Measurements from ENCODE around the gene MFSD11. TPM values are rescaled to one million over a fixed set of nuclear protein-coding genes. Genes with fewer than 3 reads are reported as not detected.
"Not testable (repeated sequence)": the region's sequence is repeated elsewhere in the genome, so short reads cannot be mapped to it uniquely, and the experiment has no call there.

The MFSD11 gene
- total RNA-seq, 1 donor from 2014 or later, result 22.6 TPM

DNA sequence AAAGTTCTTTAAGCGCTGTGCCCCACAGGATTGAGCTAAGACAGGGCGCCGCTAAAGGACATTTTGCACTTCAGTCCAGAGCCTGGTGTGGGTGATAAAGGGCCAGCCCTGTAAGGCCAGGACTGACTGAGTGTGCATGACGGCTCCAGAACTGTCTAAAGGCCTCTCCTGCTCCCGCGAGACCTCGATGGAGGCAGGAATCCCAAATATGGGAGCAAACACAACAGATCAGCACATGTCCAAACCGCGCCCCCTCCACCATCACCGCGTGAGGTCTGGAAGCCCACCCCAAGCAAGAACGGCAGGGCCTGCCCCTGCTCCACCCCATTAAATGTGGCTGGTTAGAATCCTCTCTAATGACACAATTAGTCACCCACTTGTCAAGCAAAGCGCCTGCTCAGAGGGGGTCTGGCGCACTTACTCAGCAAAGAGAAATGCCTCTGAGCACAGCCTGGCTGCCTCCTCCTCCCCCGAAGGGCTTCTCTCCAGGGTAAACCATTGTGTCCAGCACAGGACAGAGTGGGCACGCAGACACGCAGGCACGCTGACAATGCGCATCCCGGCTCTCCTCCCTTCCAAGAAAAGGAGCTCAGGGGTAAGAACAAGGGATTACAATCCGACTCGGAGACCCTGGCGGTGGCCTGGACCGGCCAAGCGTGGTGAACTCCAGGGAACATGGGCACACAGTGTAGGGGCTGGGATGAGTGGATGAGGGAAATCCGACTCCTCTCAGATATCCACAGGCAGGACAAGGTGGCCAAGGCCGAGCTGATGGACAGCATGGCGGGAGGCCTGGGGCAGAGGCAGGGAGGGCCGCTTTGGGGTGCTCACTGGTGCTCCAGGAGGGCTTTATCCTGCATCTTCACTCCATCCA is 28.6 kb upstream of the MFSD11 start:
- ATAC-seq, result peak; percentile 50

DNA sequence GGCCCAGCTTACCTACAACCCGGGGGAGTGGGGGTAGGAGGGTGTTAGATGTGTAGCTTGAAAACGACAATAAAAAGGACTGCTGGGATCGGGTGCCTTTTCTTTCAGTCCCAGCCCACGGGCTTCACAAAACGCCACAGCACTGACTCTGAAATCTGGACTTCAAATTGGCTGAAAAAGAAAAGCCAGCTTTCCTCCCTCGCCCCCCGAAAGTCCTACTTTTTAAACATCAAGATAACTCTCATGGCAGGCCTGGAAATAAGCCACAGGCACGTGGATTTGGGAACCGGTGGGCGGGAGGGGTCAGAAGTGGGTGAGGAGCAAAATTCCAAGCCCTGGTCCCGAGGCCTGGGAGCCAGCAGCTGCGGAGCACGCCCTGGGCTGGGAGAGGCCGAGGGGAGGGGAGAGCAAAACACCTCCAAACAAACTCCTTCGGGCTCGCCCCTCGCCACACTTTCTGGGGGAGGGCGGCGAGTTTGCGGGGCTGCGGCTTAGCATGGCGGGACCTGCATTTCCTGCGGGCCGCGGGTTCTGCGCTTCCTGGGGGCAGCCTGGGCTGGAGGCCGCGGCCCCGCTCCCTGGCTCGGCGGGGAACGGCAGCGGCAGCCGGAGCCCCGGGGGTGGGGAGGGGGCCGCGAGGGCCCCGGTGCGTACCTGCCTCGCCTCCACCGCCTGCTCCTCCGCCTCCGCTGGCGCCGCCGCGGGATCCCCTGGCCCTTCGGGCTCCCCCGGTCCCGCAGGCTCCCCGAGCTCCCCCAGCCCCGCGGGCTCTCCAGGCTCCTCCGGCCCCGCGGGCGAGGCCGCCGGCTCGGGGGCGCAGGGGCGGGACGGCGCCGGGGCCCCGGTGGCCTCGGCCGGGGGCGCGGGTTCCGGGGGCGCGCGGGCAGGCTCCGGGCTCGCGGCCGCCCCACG is 27.7 kb upstream of the MFSD11 start:
- ATAC-seq, result peak; percentile 13

DNA sequence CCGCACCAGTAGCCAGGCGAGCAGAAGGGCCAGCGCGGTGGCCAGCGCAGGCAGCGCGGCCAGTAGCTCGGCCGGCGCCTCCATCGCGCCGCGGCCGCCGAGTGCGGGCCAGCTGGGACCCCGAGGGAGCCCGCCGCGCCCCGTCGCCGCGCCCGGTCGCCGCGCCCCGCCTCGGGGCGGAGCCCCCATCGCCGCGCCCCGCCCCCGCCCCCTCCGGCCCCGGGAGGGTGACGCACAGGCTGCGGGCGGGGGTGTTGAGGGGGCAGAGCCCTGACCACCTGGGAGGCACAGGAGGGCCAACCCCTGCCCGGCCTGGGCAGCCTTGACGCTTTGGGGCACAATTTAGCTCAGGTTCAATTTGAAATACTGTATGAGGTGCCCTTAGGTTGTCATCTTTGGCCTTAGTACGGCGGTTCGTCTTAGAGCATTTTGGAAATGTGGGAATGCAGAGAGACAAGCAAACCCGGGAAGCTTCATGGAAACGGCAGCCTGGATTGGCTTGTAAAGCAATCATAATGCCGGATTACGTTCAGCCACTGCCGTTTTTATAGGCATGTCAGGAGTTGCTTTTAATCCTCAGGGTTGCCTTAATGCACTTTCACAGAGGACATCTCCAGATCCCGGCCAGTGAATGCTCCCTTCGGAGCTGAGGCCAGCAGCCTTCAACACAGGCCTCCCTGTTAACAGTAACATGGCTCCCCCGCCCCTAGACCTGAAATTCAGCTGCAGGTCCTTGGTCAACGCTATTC is 26.9 kb upstream of the MFSD11 start, which contains the start of gene MXRA7:
Gene MXRA7 (minus strand): TSS at position 103 of the 749 bp plus-strand sequence. CDS start 19 bp downstream, at position 84.
- ATAC-seq, result peak; percentile 61

DNA sequence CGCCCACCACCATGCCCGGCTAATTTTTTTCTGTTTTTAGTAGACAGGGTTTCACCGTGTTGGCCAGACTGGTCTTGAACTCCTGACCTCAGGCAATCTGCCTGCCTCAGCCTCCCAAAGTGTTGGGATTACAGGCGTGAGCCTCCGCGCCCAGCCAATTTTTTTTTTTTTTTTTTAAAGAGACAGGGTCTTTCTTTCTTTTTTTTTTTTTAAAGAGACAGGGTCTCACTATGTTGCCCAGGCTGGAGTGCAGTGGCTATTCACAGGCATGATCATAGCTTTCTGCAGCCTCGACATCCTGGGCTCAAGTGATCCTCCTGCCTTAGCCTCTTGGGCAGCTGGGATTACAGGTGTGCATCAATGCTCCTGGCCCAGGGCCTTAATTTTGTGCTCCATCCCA is 25.6 kb upstream of the MFSD11 start:
- ATAC-seq, result not testable (repeated sequence)

DNA sequence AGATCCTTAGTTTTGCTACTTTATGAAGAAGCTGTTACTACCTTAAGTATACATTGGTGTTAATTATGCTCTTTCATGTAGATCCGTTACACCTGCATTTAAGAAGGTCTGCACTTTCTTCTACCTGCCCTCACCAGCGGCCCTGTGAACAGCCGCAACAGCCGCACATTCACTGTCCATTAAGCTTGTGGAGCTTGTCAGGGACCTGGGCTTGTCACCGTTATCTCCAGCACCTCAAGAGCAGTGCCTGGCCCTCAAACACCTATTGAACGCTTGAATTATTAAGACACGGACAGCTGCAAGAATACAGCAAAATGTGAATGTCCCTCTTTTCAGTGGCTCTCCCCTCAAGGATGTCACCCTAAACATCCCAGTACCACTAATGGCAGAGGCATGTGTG is 24.2 kb upstream of the MFSD11 start:
- ATAC-seq, result no peak

DNA sequence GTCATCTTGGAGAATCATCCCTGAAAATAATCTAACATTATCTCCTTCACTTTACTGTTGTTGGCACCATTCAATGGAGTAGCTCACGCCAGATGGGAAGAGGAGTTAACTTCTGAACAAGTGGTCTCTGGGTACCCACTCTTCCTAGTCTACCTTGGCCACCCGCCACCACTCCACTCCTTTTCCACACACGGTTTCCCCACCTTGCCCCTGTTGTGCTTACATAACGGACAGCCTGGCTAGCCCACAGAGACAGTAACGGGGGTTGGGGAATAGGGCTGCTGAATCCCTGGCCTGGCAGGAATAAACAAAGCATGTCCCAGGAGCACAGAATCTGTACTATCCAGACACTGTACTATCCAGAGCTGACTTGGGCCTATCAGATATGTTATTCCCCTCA is 23.6 kb upstream of the MFSD11 start:
- no peak for ATAC-seq

DNA sequence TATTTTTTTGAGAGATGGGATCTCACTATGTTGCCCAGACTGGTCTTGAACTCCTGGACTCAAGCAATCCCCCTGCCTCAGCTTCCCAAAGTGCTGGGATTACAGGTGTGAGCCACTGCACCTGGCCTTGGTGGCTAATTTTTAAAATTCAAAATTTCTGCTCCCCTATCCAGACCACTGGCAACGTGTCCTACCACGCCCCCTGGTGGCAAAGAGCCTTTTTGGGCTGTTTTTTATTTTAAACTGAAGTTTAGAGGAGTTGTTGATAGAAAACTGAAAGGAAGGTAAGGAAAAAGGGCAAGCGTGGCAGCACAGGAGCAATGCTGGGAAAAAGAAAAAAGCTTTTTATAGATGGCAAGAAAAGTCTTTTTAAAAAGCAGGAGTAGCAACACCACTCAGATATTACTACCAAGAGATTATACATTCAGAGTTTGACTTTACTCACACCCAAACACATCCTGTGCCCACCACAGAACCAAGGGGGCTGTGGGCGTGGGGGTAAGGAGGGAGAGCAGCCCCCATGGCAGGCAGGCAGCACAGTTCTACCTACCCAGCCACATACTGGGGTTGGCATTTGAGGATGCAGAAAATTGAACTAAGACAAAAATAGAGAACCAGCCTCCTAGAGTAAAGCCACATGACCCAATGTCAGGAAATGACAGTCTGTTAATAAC is 23.0 kb upstream of the MFSD11 start:
- no peak for ATAC-seq

DNA sequence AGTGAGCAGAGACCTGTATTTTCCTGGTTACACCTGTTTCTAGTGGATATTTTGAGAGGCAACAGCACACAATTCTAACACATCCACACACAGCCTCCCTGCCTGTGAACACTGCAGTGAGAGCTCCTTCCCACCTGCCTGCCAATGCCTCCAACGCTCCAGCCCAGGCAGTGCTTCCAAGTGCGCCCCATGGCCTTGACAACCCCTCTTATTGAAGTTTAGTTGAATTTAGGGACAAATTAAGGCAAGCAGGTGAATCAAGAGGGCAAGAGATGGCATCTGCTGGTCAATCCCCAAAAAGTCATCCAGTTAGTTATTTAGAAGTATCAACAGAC is 22.5 kb upstream of the MFSD11 start:
- no peak for ATAC-seq

DNA sequence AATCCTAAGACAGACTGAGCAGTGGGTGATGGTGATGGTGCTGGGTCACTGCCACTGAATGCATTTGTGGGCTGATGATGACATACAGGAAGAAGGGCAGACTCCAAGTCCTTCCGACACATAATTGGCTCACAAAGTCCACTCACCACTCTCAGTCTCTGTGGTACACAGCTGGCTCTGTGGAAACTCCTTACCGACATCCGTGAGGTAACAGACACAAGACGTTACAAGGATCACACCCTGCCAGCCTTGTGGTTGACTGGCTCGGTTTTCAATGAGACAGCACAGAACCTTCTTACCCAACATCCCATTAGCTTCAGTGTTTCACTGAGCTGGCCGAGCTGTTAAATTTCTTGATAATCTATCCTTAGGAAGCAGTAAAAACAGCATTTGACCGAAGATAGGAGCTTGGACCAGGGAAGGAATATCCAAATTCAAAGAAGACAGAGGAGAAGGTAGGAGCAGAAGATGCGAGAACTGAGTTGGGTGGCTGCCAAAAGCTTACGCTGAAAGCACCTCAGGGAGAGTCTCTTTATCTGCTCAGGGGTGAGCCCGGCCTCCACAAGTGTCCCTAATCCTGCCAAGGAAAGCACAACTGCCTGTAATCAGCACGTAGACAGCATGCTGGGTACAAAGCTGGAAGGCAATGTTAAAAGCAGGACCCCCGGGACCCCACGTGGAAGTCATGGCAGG is 21.6 kb upstream of the MFSD11 start:
- peak; percentile 42 for ATAC-seq

DNA sequence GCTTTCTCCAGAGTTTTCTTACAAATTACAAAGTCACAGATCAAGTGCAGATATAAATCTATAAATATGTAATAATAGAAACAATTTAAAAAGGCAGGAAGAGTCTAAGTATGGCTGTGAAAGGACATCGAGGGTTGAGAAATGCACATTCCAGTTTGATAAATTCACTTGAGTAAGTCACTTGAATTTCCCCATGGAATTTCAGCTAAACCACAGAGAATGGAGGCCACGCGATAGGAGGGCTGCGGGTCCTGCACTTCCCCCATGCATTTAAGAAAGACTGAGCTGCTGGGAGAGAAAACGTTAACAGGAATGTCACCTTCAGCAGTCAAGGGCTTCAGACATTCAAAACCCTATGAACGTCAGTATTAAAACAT is 21.1 kb upstream of the MFSD11 start:
- ATAC-seq, result no peak

DNA sequence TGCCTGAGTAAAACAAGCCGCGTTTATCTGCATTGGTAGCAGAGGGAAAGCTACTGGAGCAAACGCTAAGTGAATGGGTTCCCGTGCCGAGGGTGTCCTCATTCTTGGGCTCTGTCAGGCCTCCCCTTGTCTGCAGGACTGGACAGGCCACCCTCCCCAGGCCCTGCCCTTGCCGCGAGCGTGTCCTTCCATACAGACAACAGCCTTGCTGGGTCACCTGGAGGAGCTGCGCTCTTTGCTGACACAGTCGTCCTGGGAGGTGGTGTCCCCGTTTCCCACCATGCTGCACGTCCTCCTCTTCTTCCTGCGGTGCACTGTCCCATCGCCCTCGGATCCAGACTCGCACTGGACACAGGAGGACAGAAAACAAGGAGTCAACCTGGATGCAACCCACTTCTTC is 19.4 kb upstream of the MFSD11 start:
- ATAC-seq, result no peak

DNA sequence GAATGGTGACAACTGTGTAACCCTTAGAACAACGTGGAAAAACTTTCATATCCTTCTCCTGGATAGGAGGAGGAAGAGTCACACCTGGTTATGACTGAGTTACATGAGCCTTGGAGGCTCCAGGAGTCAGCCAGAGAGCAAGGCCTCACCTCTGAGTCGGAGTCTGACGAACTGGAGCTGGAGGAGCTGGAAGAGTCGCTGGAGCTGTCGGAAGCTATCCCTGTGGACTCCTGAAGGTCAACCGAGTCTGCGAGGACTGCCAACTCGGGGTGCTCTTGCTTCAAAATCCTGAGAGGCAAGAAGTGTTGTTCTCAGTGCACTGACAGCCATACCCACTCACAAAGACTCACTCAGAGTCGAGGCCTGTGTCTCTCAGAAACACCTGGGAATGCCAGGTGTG is 17.7 kb upstream of the MFSD11 start:
- no peak for ATAC-seq

DNA sequence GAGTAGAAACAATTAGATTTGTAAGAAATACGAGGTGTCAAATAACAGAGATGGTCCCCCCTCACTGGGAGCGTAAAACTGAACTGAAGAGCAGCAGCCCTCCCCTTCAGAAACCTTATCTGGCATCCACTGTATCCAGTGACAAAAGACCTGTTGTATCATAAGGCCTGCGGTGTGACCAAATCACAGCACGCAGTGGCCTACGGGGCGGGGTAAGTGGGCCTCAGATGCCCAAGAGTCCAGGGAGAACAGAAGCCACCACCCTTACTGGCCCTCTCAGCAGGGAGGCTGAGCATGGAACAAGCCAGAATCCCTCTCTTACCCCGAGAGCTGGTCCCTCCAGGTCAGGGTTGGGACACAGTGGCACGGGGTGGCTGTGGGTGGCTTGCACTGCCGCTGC is 17.0 kb upstream of the MFSD11 start:
- ATAC-seq, result no peak

DNA sequence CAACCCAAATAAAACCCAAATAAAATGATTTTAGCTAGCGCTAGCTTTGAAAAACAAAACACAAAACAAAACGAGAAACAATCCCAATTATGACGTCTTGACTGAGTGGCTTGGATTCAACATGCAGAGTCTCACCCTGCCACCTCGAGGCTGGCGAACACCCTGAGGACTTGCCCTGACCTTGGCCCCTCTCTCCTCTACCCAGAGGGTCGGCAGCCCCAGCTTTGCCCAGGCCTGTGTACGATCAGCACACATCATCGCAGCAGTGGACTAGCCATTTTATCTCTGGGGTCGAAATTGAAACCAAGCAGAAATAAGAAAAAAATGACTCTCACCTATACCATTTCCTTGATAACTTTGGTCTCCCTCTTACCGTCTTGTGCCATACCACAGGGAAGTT is 16.5 kb upstream of the MFSD11 start:
- no peak for ATAC-seq

DNA sequence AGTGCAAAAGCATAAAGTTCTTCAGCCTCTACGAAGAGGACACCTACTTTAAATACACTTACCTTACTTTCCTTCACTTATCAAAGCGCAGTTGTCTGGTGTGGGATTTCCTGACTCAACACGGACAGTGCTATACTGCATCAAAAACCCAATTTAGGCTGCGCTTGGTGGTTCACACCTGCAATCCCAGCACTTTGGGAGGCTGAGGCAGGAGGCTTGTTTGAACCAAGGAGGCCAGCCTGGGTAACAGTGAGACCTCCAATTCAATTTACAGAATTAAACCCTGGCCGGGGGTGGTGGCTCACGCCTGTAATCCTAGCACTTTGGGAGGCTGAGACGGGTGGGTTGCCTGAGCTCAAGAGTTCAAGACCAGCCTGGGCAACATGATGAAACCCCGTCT is 15.6 kb upstream of the MFSD11 start:
- ATAC-seq, result no peak

DNA sequence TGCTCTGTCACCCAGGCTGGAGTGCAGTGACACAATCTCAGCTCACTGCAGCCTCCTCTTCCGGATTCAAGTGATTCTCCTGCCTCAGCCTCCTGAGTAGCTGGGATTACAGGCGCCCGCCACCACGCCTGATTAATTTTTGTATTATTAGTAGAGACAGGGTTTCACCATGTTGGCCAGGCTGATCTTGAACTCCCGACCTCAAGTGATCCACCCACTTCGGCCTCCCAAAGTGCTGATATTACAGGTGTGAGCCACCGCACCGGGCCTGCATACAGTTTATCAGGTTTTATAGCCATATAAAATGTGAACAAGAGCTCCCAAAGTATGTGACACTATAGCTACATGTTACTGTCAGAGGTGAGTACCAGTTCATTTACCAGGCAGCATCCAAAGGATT is 14.9 kb upstream of the MFSD11 start:
- not testable (repeated sequence) for ATAC-seq

DNA sequence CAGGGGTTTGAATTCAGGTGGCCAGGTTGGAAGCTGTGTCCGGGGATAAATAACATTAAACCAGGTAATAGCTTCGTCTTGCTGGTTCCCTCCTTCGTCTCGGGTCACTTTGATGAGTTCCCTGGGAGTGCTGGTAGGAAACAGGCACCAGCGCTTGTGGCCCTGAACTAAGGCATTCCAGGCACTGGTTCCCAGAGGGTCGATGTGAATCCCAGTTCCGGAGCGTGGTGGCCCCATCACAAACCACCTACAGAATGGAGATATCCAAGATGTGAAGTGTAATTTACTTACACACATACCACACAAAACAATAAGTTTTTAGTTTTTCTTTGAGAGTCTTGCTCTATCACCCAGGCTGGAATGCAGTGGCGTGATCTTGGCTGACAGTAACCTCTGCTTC is 14.1 kb upstream of the MFSD11 start:
- ATAC-seq, result no peak

DNA sequence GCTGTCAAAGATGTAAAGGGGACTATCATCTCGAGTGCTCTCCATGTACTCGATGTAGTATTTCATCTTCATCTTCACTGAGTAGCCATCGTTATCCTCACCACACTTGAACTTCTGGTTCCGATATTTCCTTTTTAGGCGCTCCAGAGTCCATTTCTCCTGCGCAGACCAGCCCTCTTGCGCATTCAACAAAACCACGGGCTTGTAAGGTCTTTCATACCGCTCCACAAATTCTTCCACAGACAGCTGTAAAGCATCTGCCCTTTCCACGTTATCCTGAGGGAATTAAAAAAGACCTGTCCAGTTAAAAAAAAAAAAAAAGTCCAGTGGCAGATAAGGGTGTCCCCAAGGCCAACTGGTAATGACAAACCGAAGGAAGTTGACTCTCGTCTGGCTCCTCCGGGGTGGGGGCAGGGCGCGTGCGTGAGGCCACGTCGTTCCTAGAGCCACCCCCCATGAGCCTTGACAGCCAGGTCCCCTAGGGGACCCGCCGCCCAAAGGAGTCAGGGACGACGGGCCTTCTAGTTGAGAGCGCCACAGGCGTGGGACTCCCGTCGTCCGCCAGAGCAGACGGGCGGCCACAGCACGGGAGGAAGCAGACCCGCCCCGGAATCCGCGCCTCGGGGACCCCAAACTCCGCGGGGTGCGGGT is 12.2 kb upstream of the MFSD11 start:
- ATAC-seq, result peak; percentile 40

DNA sequence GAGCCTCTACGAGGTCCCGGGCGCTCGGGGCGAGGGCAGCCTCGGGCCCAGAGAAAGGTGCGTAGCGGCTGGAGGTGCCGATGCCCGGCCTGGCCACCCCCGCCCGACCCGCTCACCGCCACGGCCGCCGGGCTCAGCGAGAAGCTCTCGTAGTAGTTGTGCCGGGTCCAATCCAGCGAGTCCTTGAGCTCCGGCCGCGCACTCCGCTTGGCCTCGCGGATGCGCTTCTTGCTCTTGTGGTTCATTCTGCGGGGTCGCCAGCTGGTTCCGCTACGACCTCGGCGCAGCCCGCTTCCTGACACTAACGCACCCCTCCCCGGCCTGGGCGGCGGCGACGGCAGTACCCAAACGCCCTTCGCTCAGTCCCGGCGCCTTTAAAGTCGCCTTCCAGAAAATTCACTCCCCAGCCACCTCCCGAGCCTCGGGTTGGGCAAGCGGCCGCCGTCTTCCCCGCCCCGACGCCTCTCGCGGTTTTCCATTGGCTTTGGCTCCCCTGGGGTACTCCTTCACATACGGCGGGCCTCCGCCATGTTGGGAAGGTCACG is 11.6 kb upstream of the MFSD11 start, which contains the start of gene JMJD6:
Gene JMJD6 (minus strand): TSS at position 376 of the 545 bp plus-strand sequence. CDS start 131 bp downstream, at position 245.
- ATAC-seq, result peak; percentile 94
